Measurements from ENCODE around the gene MTHFR. TPM values are rescaled to one million over a fixed set of nuclear protein-coding genes. Genes with fewer than 3 reads are reported as not detected.

The MTHFR gene
- total RNA-seq, 1 experiment from 2014 or later, result 22.6 TPM

- Mint-ChIP-seq H3K27me3 (ENCODE audit: low read depth) (no peaks in the 10 kb centered on the region), H3K27ac (peak overlapping the region; percentile 36; the same call in 1 of the 2 replicates), H3K4me1 (peaks cover 3% of the 10 kb centered on the region; the same call in 1 of the 2 replicates), H3K9me3 (no peaks in the 10 kb centered on the region), H3K4me3 (no peak overlapping the region), H3K36me3 (no peaks in the 10 kb centered on the region)
- TF ChIP-seq SMAD3 (CRISPR knock-in tag; IDR thresholded peaks at IDR 0.05; ENCODE audit: borderline replicate concordance), result no peak
- TF ChIP-seq USF2 (CRISPR knock-in tag; IDR thresholded peaks at IDR 0.05), result no peak
- TF ChIP-seq SOX15 (CRISPR knock-in tag; IDR thresholded peaks at IDR 0.05), result no peak
- TF ChIP-seq JUN (CRISPR knock-in tag; IDR thresholded peaks at IDR 0.05), result no peak
- TF ChIP-seq NFYB (CRISPR knock-in tag; conservative IDR thresholded peaks at IDR 0.05; ENCODE audit: low read depth), result no peak
- TF ChIP-seq NFATC4 (CRISPR knock-in tag; IDR thresholded peaks at IDR 0.05), result no peak
- no peak for TF ChIP-seq TCF7 (CRISPR knock-in tag; IDR thresholded peaks at IDR 0.05; ENCODE audit: low read depth)
- TF ChIP-seq ZBTB21 (CRISPR knock-in tag; IDR thresholded peaks at IDR 0.05; ENCODE audit: borderline replicate concordance), result no peak
- no peak for TF ChIP-seq TP53 (CRISPR knock-in tag; IDR thresholded peaks at IDR 0.05)
- TF ChIP-seq E2F5 (CRISPR knock-in tag; IDR thresholded peaks at IDR 0.05), result no peak
- CTCF ChIA-PET, result interaction anchor here (0.9 to 2.3 kb wide), 5 partner anchors 13 to 121 kb away, joined by 3 to 12 read pairs (median 5); partner anchors contain the start of gene FBXO6
- POLR2A ChIA-PET, result no interaction called here
- ATAC-seq, result no peak
- DNase-seq (ENCODE audit: low spot score), result no peak
Measured at GRCh38 chr1:11771481-11772043, 34.2 kb downstream of the MTHFR start.

DNA sequence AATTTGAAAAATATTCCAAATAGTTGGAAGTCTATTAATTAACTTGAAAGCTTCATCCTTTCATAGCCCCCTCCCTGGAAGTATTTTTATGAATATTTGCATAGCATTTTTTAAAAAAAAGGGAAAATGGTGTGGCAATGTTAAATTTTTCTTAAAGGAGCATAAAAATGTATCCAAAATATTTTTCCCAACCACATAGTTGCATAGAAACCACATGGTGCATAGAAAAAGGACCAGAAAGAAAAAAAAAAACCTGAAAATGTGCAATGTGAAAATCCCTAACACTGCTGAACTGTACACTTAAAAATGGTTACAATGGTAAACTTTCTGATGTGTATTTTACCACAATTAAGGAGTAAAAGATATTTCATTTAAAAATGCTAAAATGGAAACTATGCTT is 35.8 kb downstream of the MTHFR start:
- H3K27me3 Mint-ChIP-seq (ENCODE audit: low read depth), result no peaks in the 10 kb centered on the region
- no peaks in the 10 kb centered on the region for H3K9me3 Mint-ChIP-seq
- ATAC-seq (no peak), DNase-seq (ENCODE audit: low spot score) (no peak)
- H3K4me1 Mint-ChIP-seq, result peaks cover 3% of the 10 kb centered on the region; the same call in 1 of the 2 replicates
- TF ChIP-seq, protein P1, sequence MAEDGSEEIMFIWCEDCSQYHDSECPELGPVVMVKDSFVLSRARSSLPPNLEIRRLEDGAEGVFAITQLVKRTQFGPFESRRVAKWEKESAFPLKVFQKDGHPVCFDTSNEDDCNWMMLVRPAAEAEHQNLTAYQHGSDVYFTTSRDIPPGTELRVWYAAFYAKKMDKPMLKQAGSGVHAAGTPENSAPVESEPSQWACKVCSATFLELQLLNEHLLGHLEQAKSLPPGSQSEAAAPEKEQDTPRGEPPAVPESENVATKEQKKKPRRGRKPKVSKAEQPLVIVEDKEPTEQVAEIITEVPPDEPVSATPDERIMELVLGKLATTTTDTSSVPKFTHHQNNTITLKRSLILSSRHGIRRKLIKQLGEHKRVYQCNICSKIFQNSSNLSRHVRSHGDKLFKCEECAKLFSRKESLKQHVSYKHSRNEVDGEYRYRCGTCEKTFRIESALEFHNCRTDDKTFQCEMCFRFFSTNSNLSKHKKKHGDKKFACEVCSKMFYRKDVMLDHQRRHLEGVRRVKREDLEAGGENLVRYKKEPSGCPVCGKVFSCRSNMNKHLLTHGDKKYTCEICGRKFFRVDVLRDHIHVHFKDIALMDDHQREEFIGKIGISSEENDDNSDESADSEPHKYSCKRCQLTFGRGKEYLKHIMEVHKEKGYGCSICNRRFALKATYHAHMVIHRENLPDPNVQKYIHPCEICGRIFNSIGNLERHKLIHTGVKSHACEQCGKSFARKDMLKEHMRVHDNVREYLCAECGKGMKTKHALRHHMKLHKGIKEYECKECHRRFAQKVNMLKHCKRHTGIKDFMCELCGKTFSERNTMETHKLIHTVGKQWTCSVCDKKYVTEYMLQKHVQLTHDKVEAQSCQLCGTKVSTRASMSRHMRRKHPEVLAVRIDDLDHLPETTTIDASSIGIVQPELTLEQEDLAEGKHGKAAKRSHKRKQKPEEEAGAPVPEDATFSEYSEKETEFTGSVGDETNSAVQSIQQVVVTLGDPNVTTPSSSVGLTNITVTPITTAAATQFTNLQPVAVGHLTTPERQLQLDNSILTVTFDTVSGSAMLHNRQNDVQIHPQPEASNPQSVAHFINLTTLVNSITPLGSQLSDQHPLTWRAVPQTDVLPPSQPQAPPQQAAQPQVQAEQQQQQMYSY (CRISPR knock-in tag; IDR thresholded peaks at IDR 0.05), result no peak
- no peak for TF ChIP-seq ESRRA (CRISPR knock-in tag; IDR thresholded peaks at IDR 0.05; ENCODE audit: borderline replicate concordance)
- TF ChIP-seq, protein P2, sequence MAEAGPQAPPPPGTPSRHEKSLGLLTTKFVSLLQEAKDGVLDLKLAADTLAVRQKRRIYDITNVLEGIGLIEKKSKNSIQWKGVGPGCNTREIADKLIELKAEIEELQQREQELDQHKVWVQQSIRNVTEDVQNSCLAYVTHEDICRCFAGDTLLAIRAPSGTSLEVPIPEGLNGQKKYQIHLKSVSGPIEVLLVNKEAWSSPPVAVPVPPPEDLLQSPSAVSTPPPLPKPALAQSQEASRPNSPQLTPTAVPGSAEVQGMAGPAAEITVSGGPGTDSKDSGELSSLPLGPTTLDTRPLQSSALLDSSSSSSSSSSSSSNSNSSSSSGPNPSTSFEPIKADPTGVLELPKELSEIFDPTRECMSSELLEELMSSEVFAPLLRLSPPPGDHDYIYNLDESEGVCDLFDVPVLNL (CRISPR knock-in tag; IDR thresholded peaks at IDR 0.05; ENCODE audit: borderline replicate concordance, low read depth), result no peak
- no peak for TF ChIP-seq ZNF671 (CRISPR knock-in tag; IDR thresholded peaks at IDR 0.05)
- TF ChIP-seq, protein P3, sequence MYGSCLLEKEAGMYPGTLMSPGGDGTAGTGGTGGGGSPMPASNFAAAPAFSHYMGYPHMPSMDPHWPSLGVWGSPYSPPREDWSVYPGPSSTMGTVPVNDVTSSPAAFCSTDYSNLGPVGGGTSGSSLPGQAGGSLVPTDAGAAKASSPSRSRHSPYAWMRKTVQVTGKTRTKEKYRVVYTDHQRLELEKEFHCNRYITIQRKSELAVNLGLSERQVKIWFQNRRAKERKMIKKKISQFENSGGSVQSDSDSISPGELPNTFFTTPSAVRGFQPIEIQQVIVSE (CRISPR knock-in tag; IDR thresholded peaks at IDR 0.05; ENCODE audit: borderline replicate concordance), result no peak
- no peak for TF ChIP-seq NR2C2 (CRISPR knock-in tag; IDR thresholded peaks at IDR 0.05)
- no peak for TF ChIP-seq CBFB (CRISPR knock-in tag; IDR thresholded peaks at IDR 0.05; ENCODE audit: low read depth)
- no peak for TF ChIP-seq NFATC4 (CRISPR knock-in tag; IDR thresholded peaks at IDR 0.05)
- H3K4me3 Mint-ChIP-seq, result no peak overlapping the region
- POLR2A ChIA-PET, result no interaction called here
- no peak overlapping the region for H3K27ac Mint-ChIP-seq
- H3K36me3 Mint-ChIP-seq, result no peaks in the 10 kb centered on the region
- CTCF ChIA-PET, result interaction anchor here (0.9 kb wide), 1 partner anchor 15 kb away, joined by 6 read pairs; no protein-coding TSS in a partner anchor

Measured in WTC11 (cell line).